H9 (cell line): ENCODE measurements around the gene MMP10. TPM values are rescaled to one million over a fixed set of nuclear protein-coding genes. Genes with fewer than 3 reads are reported as not detected.

Source experiments
- DNase-seq: peaks from one replicate; pipeline ENCODE4 v3.0.0-alpha.2; 2017
- H2AFZ ChIP-seq: one replicate; pipeline ENCODE4 v1.6.1; 2013; ENCODE audit warnings: mild to moderate bottlenecking, low read length, control low read depth, moderate library complexity
- H2AK5ac ChIP-seq: 2 replicates; pipeline ENCODE4 v1.6.1; 2013; ENCODE audit warnings: low read length, control low read depth, mixed read lengths; ENCODE audit not compliant: insufficient read length
- H2BK120ac ChIP-seq: one replicate; pipeline ENCODE4 v1.6.1; 2013; ENCODE audit warnings: low read depth, mild to moderate bottlenecking, low read length, control low read depth, inconsistent platforms; ENCODE audit not compliant: poor library complexity, severe bottlenecking
- H2BK12ac ChIP-seq: 2 replicates; pipeline ENCODE4 v1.6.1; 2013; ENCODE audit warnings: low read length, control low read depth, mixed read lengths, low read depth; ENCODE audit not compliant: insufficient read length
- H2BK15ac ChIP-seq: 2 replicates; pipeline ENCODE4 v1.6.1; 2013; ENCODE audit warnings: low read depth, low read length, control low read depth
- H2BK20ac ChIP-seq: one replicate; pipeline ENCODE4 v1.6.1; 2013; ENCODE audit warnings: low read depth, mild to moderate bottlenecking, low read length, control low read depth, inconsistent platforms; ENCODE audit not compliant: poor library complexity, severe bottlenecking
- H2BK5ac ChIP-seq: 2 replicates; pipeline ENCODE4 v1.6.1; 2013; ENCODE audit warnings: low read length, control low read depth, mixed read lengths; ENCODE audit not compliant: insufficient read length
- H3K14ac ChIP-seq: 2 replicates; pipeline ENCODE4 v1.6.1; 2013; ENCODE audit warnings: low read length, control low read depth; ENCODE audit not compliant: insufficient read depth
- H3K18ac ChIP-seq: 2 replicates; pipeline ENCODE4 v1.6.1; 2013; ENCODE audit warnings: low read depth, mild to moderate bottlenecking, mixed read lengths, low read length, control low read depth; ENCODE audit not compliant: insufficient read length
- H3K23ac ChIP-seq: 2 replicates; pipeline ENCODE4 v1.6.1; 2013; ENCODE audit warnings: low read length, control low read depth, mixed read lengths, low read depth; ENCODE audit not compliant: insufficient read length
- H3K23me2 ChIP-seq: 2 replicates; pipeline ENCODE4 v1.6.1; 2013; ENCODE audit warnings: low read depth, mild to moderate bottlenecking, mixed read lengths, low read length, control low read depth; ENCODE audit not compliant: insufficient read length, poor library complexity, severe bottlenecking
- H3K27ac ChIP-seq: 2 replicates; pipeline ENCODE4 v1.5.1; 2013; ENCODE audit warnings: low read length, control low read depth, mixed read lengths, low read depth; ENCODE audit not compliant: insufficient read length
- H3K27me3 ChIP-seq: 2 replicates; pipeline ENCODE4 v1.6.1; 2013; ENCODE audit warnings: low read length, control low read depth, inconsistent platforms; ENCODE audit not compliant: insufficient read depth
- H3K4ac ChIP-seq: 2 replicates; pipeline ENCODE4 v1.6.1; 2013; ENCODE audit warnings: low read depth, mild to moderate bottlenecking, control low read depth, inconsistent platforms, low read length, moderate library complexity
- H3K4me1 ChIP-seq: 2 replicates; pipeline ENCODE4 v1.6.1; 2013; ENCODE audit warnings: low read length, control low read depth, inconsistent platforms; ENCODE audit not compliant: insufficient read depth
- H3K4me2 ChIP-seq: 2 replicates; pipeline ENCODE4 v1.6.1; 2013; ENCODE audit warnings: low read length, control low read depth, mixed read lengths; ENCODE audit not compliant: insufficient read length, insufficient read depth
- H3K56ac ChIP-seq: 2 replicates; pipeline ENCODE4 v1.6.1; 2013; ENCODE audit warnings: low read depth, mild to moderate bottlenecking, mixed read lengths, low read length, control low read depth; ENCODE audit not compliant: insufficient read length
- H3K79me1 ChIP-seq: 2 replicates; pipeline ENCODE4 v1.6.1; 2013; ENCODE audit warnings: low read depth, mild to moderate bottlenecking, moderate library complexity, low read length, control low read depth, inconsistent platforms; ENCODE audit not compliant: insufficient read depth, poor library complexity, severe bottlenecking
- H3K79me2 ChIP-seq: 2 replicates; pipeline ENCODE4 v1.6.1; 2013; ENCODE audit warnings: low read length, control low read depth, inconsistent platforms; ENCODE audit not compliant: insufficient read depth
- H3K9ac ChIP-seq: 2 replicates; pipeline ENCODE4 v1.6.1; 2013; ENCODE audit warnings: low read length, control low read depth, mixed read lengths; ENCODE audit not compliant: insufficient read length; ENCODE audit errors: extremely low read depth
- H3K9me3 ChIP-seq: one replicate; pipeline ENCODE4 v1.6.1; 2013; ENCODE audit warnings: low read depth, low read length, inconsistent platforms; ENCODE audit not compliant: control insufficient read depth
- H3T11ph ChIP-seq: one replicate; pipeline ENCODE4 v1.6.1; 2013; ENCODE audit warnings: mild to moderate bottlenecking, low read length, control low read depth, inconsistent platforms
- H4K20me1 ChIP-seq: one replicate; pipeline ENCODE4 v1.6.1; 2013; ENCODE audit not compliant: control insufficient read depth, insufficient read length, insufficient read depth
- H4K5ac ChIP-seq: 2 replicates; pipeline ENCODE4 v1.6.1; 2013; ENCODE audit warnings: low read depth, mild to moderate bottlenecking, mixed read lengths, low read length, control low read depth; ENCODE audit not compliant: insufficient read length
- H4K8ac ChIP-seq: replicated peaks from 2 replicates; pipeline ENCODE4 v1.6.1; 2013; ENCODE audit warnings: low read length, control low read depth, mixed read lengths, low read depth; ENCODE audit not compliant: insufficient read length
- H4K91ac ChIP-seq: 2 replicates; pipeline ENCODE4 v1.6.1; 2013; ENCODE audit warnings: low read depth, mild to moderate bottlenecking, moderate library complexity, mixed read lengths, low read length, control low read depth; ENCODE audit not compliant: insufficient read length
- H3K27ac Mint-ChIP-seq, 3 experiments: 2 replicates in 2 of 3; 3 replicates in 1 of 3; pipeline ENCODE4 v1.8.0; 2020 to 2021; ENCODE audit warnings: mixed read lengths in 3 of 3, mild to moderate bottlenecking in 1 of 3, moderate library complexity in 1 of 3
- H3K27me3 Mint-ChIP-seq: 2 replicates; pipeline ENCODE4 v1.8.0; 2021; ENCODE audit warnings: low read depth, mild to moderate bottlenecking, moderate library complexity, mixed read lengths
- H3K36me3 Mint-ChIP-seq, 3 experiments: 2 replicates in 2 of 3; 3 replicates in 1 of 3; pipeline ENCODE4 v1.8.0; 2020 to 2021; ENCODE audit warnings: low read depth in 3 of 3, mixed read lengths in 3 of 3; ENCODE audit not compliant: insufficient read depth in 1 of 3
- H3K4me1 Mint-ChIP-seq, 2 experiments: 2 replicates each; pipeline ENCODE4 v1.8.0; 2020; ENCODE audit warnings: mixed read lengths in 2 of 2
- H3K4me3 Mint-ChIP-seq, 2 experiments: 2 replicates in 1 of 2; 3 replicates in 1 of 2; pipeline ENCODE4 v1.8.0; 2020 to 2021; ENCODE audit warnings: mild to moderate bottlenecking in 2 of 2, mixed read lengths in 2 of 2, moderate library complexity in 1 of 2
- H3K9me3 Mint-ChIP-seq, 2 experiments: 2 replicates in 1 of 2; 3 replicates in 1 of 2; pipeline ENCODE4 v1.8.0; 2020; ENCODE audit warnings: mild to moderate bottlenecking in 2 of 2, mixed read lengths in 2 of 2, moderate library complexity in 1 of 2
- total RNA-seq: library from RNA; stranded (reverse); gene quantifications from 2 replicates; pipeline ENCODE4 v1.2.1, GENCODE V29; 2021
- TF ChIP-seq, protein P1 (sequence below): fragments of 200-600 bp; sonication (generic); conservative IDR thresholded peaks from 3 replicates; pipeline ENCODE4 v1.8.0; 2021; ENCODE audit warnings: antibody characterized with exemption, mild to moderate bottlenecking

MMP10 gene
- total RNA-seq, 1 experiment from 2014 or later: not detected

DNA sequence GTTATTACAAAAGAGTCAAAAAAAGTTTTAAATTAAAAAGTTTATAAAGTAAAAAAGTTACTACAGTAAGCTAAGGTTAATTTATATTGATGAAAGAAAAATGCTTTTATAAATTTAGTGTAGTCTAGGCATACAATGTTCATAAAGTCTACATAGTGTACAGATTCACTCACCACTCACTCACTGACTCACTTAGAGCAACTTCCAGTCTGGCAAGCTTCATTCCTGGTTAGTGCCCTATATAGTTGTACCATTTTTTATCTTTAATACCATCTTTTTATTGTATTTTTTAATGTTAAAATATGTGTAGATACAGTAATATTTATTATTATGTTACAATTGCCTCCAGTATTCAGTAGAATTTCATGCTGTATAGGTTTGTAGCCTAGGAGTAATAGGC is 2.6 kb upstream of the MMP10 start:
- Histone ChIP-seq H3K18ac (no peak overlapping the region), H3K14ac (no peak overlapping the region), H3K27me3 (no peaks in the 10 kb centered on the region), H4K5ac (no peak overlapping the region), H2BK20ac (no peak overlapping the region), H2BK5ac (no peak overlapping the region), H3K4me2 (no peak overlapping the region), H2AFZ (no peak overlapping the region), H4K91ac (no peak overlapping the region), H3K27ac (no peak overlapping the region), H3T11ph (no peak overlapping the region), H2BK12ac (no peak overlapping the region), H2BK120ac (no peak overlapping the region), H4K20me1 (no peaks in the 10 kb centered on the region), H3K56ac (no peak overlapping the region), H3K4me1 (peaks cover 2% of the 10 kb centered on the region; the same call in 1 of the 2 replicates), H2BK15ac (no peak overlapping the region), H3K23ac (no peak overlapping the region), H2AK5ac (no peak overlapping the region), H3K79me1 (no peaks in the 10 kb centered on the region), H3K9me3 (no peaks in the 10 kb centered on the region), H4K8ac (no peak overlapping the region), H3K79me2 (no peaks in the 10 kb centered on the region), H3K4ac (no peak overlapping the region), H3K9ac (no peak overlapping the region), H3K23me2 (no peaks in the 10 kb centered on the region)
- no peak for DNase-seq
- no peaks in the 10 kb centered on the region for H3K9me3 Mint-ChIP-seq
- H3K4me1 Mint-ChIP-seq: peaks cover 14 to 24% of the 10 kb centered on the region in 2 experiments
- TF ChIP-seq, protein P1, sequence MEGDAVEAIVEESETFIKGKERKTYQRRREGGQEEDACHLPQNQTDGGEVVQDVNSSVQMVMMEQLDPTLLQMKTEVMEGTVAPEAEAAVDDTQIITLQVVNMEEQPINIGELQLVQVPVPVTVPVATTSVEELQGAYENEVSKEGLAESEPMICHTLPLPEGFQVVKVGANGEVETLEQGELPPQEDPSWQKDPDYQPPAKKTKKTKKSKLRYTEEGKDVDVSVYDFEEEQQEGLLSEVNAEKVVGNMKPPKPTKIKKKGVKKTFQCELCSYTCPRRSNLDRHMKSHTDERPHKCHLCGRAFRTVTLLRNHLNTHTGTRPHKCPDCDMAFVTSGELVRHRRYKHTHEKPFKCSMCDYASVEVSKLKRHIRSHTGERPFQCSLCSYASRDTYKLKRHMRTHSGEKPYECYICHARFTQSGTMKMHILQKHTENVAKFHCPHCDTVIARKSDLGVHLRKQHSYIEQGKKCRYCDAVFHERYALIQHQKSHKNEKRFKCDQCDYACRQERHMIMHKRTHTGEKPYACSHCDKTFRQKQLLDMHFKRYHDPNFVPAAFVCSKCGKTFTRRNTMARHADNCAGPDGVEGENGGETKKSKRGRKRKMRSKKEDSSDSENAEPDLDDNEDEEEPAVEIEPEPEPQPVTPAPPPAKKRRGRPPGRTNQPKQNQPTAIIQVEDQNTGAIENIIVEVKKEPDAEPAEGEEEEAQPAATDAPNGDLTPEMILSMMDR: no peak
- H3K27me3 Mint-ChIP-seq: no peaks in the 10 kb centered on the region
- no peaks in the 10 kb centered on the region; a peak in 1 of 7 replicates for H3K36me3 Mint-ChIP-seq
- H3K27ac Mint-ChIP-seq: no peak overlapping the region
- H3K4me3 Mint-ChIP-seq: no peak overlapping the region
